Measurements from ENCODE around the gene HS6ST1. TPM values are rescaled to one million over a fixed set of nuclear protein-coding genes. Genes with fewer than 3 reads are reported as not detected.

HS6ST1 gene
- total RNA-seq, 1 experiment from 2014 or later: 22.0 TPM

DNA sequence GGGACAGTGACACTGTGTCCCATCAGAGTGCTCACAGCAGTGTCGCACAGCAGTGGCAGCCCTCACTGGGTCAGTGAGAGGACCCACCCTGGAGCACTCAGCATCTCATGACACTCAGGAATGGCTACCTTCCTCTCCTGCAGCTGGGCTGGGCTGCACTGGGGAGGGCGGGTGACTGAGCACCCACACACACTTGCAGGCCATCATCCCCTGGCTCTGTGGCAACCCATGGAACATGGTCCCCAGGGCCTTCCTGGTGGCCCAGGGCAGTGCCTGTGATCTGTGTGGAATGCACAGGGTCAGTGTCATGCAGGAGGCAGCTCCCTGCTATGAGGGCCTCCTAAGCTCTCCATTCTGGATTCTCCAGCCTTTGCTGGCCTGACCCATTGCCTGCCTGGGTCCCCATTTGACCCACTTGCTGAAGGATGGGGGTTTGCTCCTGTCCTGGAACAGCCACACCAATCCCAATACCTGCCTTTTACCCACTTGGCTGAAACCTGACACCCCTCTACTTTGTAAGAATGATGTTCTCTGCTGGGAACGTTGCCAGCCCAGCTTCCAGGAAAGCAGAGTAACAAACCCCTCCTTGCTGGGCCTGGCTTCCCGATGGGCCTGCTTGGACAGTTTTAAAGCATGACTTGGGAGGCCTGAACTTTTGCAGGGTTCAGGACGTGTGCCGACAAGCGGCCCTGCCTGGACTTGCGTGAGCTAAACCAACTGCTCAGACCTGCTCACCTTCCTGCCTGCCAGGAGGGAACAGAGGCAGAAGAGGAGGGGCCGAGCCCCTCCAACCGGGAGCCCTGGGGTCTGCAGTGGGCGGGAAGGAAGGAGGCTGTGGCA is 13.7 kb downstream of the HS6ST1 start:
- TF ChIP-seq TCF7L2 (IDR thresholded peaks at IDR 0.05; ENCODE audit: low read depth, low read length) (no peak), CTCF (IDR thresholded peaks at IDR 0.05) (no peak), SIN3A (IDR thresholded peaks at IDR 0.05; ENCODE audit: borderline replicate concordance, insufficient read depth, low read depth, low read length) (no peak), POLR2AphosphoS5 (IDR thresholded peaks at IDR 0.05; ENCODE audit: low read depth, low read length) (no peak)
- TF ChIP-seq, protein P1, sequence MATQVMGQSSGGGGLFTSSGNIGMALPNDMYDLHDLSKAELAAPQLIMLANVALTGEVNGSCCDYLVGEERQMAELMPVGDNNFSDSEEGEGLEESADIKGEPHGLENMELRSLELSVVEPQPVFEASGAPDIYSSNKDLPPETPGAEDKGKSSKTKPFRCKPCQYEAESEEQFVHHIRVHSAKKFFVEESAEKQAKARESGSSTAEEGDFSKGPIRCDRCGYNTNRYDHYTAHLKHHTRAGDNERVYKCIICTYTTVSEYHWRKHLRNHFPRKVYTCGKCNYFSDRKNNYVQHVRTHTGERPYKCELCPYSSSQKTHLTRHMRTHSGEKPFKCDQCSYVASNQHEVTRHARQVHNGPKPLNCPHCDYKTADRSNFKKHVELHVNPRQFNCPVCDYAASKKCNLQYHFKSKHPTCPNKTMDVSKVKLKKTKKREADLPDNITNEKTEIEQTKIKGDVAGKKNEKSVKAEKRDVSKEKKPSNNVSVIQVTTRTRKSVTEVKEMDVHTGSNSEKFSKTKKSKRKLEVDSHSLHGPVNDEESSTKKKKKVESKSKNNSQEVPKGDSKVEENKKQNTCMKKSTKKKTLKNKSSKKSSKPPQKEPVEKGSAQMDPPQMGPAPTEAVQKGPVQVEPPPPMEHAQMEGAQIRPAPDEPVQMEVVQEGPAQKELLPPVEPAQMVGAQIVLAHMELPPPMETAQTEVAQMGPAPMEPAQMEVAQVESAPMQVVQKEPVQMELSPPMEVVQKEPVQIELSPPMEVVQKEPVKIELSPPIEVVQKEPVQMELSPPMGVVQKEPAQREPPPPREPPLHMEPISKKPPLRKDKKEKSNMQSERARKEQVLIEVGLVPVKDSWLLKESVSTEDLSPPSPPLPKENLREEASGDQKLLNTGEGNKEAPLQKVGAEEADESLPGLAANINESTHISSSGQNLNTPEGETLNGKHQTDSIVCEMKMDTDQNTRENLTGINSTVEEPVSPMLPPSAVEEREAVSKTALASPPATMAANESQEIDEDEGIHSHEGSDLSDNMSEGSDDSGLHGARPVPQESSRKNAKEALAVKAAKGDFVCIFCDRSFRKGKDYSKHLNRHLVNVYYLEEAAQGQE (IDR thresholded peaks at IDR 0.05; ENCODE audit: insufficient read depth in 1 of 2, low read depth in 2 of 2, low read length in 1 of 2): no peak
- no peaks in the 10 kb centered on the region for H3K27me3 ChIP-seq (ENCODE audit: control insufficient read depth, insufficient read depth, low read length)
- no peak for DNase-seq (ENCODE audit: low read depth, low spot score)
- no peaks in the 10 kb centered on the region for H3K36me3 ChIP-seq (ENCODE audit: control insufficient read depth, insufficient read depth, low read length)
- CTCF ChIA-PET: no interaction called here
- intact Hi-C loops (cut with micrococcal nuclease; ENCODE audit: unreplicated experiment) (no loop called here), in situ Hi-C loops (cut with HindIII; ENCODE audit: low pct_unique_long_range_greater_than_20kb, low sequenced_read_pairs) (no loop called here)
- no peaks in the 10 kb centered on the region for H3K9me3 ChIP-seq (ENCODE audit: control insufficient read depth, insufficient read depth, low read depth, low read length)
- POLR2A ChIA-PET: no interaction called here
- H3K27ac ChIP-seq (ENCODE audit: low read length): no peak overlapping the region
- H3K4me1 ChIP-seq (ENCODE audit: control insufficient read depth, insufficient read depth, low read length): peaks cover 15% of the 10 kb centered on the region
- ATAC-seq: no peak; the same call in 1 of the 2 replicates
- no peak overlapping the region for H3K4me3 ChIP-seq (ENCODE audit: low read depth in 2 of 2, low read length in 2 of 2)
- no TSS peak for BruUV-seq (replicated peaks)

DNA sequence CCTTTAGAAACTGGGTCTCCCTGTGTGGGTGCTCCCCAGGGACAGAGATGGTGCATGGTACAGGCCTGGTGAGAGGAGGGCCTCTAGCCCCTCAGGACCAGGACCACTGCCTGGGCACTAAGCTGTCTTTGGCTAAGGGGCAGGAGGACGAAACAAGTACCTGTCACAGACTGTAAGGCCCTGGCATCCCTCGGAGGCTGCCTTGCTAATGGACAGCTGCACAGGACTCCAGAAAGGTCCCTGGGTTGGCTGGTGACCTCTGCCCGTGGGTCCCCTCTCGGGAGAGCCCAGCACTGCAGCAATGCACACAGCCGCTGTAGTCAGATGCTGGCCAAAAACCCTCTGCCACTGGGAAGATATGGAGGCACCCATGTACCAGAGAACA is 14.3 kb downstream of the HS6ST1 start:
- no peak overlapping the region for H3K4me3 ChIP-seq (ENCODE audit: low read depth in 2 of 2, low read length in 2 of 2)
- TF ChIP-seq TCF7L2 (IDR thresholded peaks at IDR 0.05; ENCODE audit: low read depth, low read length) (no peak), CTCF (IDR thresholded peaks at IDR 0.05) (no peak), SIN3A (IDR thresholded peaks at IDR 0.05; ENCODE audit: borderline replicate concordance, insufficient read depth, low read depth, low read length) (no peak), POLR2AphosphoS5 (IDR thresholded peaks at IDR 0.05; ENCODE audit: low read depth, low read length) (no peak)
- TF ChIP-seq, protein P1 (IDR thresholded peaks at IDR 0.05; ENCODE audit: insufficient read depth in 1 of 2, low read depth in 2 of 2, low read length in 1 of 2): no peak
- peaks cover 14% of the 10 kb centered on the region for H3K4me1 ChIP-seq (ENCODE audit: control insufficient read depth, insufficient read depth, low read length)
- ChIA-PET CTCF (no interaction called here), POLR2A (no interaction called here)
- BruUV-seq (replicated peaks): no TSS peak
- in situ Hi-C loops (cut with HindIII; ENCODE audit: low pct_unique_long_range_greater_than_20kb, low sequenced_read_pairs) (no loop called here), intact Hi-C loops (cut with micrococcal nuclease; ENCODE audit: unreplicated experiment) (no loop called here)
- no peaks in the 10 kb centered on the region for H3K36me3 ChIP-seq (ENCODE audit: control insufficient read depth, insufficient read depth, low read length)
- ATAC-seq: no peak
- no peaks in the 10 kb centered on the region for H3K9me3 ChIP-seq (ENCODE audit: control insufficient read depth, insufficient read depth, low read depth, low read length)
- H3K27me3 ChIP-seq (ENCODE audit: control insufficient read depth, insufficient read depth, low read length): no peaks in the 10 kb centered on the region
- no peak overlapping the region for H3K27ac ChIP-seq (ENCODE audit: low read length)
- DNase-seq (ENCODE audit: low read depth, low spot score): no peak

All from Panc1 (cell line).